Measurements from ENCODE around the gene PPAN.

GRCh38 chr19:10061717-10062310, 44.3 kb upstream of the PPAN start:
- no peak for TF ChIP-seq CTCF (IDR thresholded peaks at IDR 0.05)
- no peak for TF ChIP-seq POLR2A (IDR thresholded peaks at IDR 0.05)

Data from lower leg skin (tissue), 3 donors.